SU-DHL-6 (cell line): ENCODE measurements around the gene DIP2C.

Experiments used
- H2AFZ ChIP-seq: fragments of 200-600 bp; sonication (generic); 2 replicates; pipeline ENCODE4 v1.6.1; 2014; ENCODE audit warnings: low read depth, mild to moderate bottlenecking, moderate library complexity, mixed read lengths, antibody characterized with exemption, low read length; ENCODE audit not compliant: severe bottlenecking
- H3F3A ChIP-seq: fragments of 200-600 bp; shearing (Covaris generic); 2 replicates; pipeline ENCODE4 v1.6.0; 2016; ENCODE audit warnings: antibody characterized with exemption, mild to moderate bottlenecking; ENCODE audit not compliant: insufficient read depth
- H3K27ac ChIP-seq: fragments of 200-600 bp; sonication (generic); 2 replicates; pipeline ENCODE4 v1.5.1; 2016; ENCODE audit warnings: low read depth, mild to moderate bottlenecking, low read length, moderate library complexity, mixed read lengths
- H3K27me3 ChIP-seq: fragments of 200-600 bp; sonication (generic), shearing (Covaris generic); 2 replicates; pipeline ENCODE4 v1.6.0; 2014; ENCODE audit warnings: mild to moderate bottlenecking, low read length
- H3K36me3 ChIP-seq: fragments of 200-600 bp; sonication (generic); 2 replicates; pipeline ENCODE4 v1.6.1; 2014; ENCODE audit warnings: mild to moderate bottlenecking, low read length, mixed read lengths
- H3K4me2 ChIP-seq: fragments of 300-600, 200-600 bp; shearing (Covaris generic), sonication (generic); 2 replicates; pipeline ENCODE4 v1.6.0; 2014; ENCODE audit warnings: low read length, low read depth, mild to moderate bottlenecking; ENCODE audit not compliant: poor library complexity, severe bottlenecking
- H3K4me3 ChIP-seq: fragments of 200-600 bp; sonication (generic); 2 replicates; pipeline ENCODE4 v1.5.1; 2014; ENCODE audit warnings: antibody characterized with exemption, low read length, mild to moderate bottlenecking, mixed read lengths; ENCODE audit not compliant: insufficient read depth, poor library complexity, severe bottlenecking
- H3K79me2 ChIP-seq: fragments of 200-600 bp; sonication (generic); 2 replicates; pipeline ENCODE4 v1.6.1; 2014; ENCODE audit warnings: mild to moderate bottlenecking, low read length, moderate library complexity; ENCODE audit not compliant: insufficient read depth
- H3K9ac ChIP-seq: fragments of 200-600 bp; sonication (generic); 2 replicates; pipeline ENCODE4 v1.7.0; 2014; ENCODE audit warnings: mild to moderate bottlenecking, low read length
- H3K9me2 ChIP-seq: fragments of 200-600 bp; sonication (generic); replicated peaks from 2 replicates; pipeline ENCODE4 v1.6.1; 2014; ENCODE audit warnings: low read length; ENCODE audit not compliant: insufficient read depth
- H3K9me3 ChIP-seq: fragments of 200-600 bp; sonication (generic); 2 replicates; pipeline ENCODE4 v1.6.1; 2014; ENCODE audit warnings: low read length, mixed read lengths; ENCODE audit not compliant: insufficient read depth
- H4K20me1 ChIP-seq: fragments of 200-600 bp; sonication (generic); 2 replicates; pipeline ENCODE4 v1.6.1; 2014; ENCODE audit warnings: low read depth, mild to moderate bottlenecking, antibody characterized with exemption, low read length, moderate library complexity, mixed read lengths
- EZH2phosphoT487 ChIP-seq: fragments of 200-600 bp; sonication (generic), shearing (Covaris generic); conservative IDR thresholded peaks from 2 replicates; pipeline ENCODE4 v1.6.1; 2018; ENCODE audit warnings: mild to moderate bottlenecking, antibody characterized with exemption, low read length, moderate library complexity, mixed read lengths
- TF ChIP-seq, protein P1 (sequence below): fragments of 200-600 bp; sonication (generic); IDR thresholded peaks from one replicate; pipeline ENCODE4 v1.5.1; 2017; ENCODE audit warnings: antibody characterized with exemption, mild to moderate bottlenecking, low read length, moderate library complexity; ENCODE audit not compliant: insufficient read depth, poor library complexity, severe bottlenecking

DIP2C gene

DNA sequence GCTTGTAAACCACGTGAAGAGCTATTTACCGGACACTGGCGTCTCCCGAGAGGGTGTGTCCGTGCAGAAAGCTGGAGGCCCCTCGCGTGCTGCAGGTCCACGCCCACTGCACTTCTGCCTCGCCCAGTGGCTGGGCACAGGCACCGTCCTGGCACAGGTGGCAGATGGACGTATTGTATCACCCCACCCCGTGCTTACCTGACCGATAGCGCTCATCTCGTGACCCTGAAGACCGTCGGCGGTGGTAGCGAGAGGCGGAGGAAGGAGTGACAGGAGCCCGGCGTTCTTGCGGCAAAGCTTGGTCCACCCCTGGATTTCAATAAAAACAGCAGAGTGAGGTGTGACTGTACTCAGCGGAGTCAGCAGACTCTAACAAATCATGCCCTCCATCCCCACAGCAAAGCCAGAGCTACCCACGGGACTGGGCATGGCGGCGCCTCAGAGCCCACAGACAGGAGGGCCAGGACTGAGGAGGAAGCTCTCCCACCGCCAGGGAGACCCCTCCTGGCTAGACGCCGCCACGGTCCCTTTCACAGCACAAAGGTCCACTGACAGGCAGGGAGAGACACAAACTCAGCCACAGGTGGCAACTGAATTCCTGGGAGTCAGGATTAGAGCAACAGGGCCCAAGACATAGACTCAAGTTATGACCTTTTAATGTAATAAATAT lies 217.1 kb downstream of the DIP2C start:
- no peaks in the 10 kb centered on the region for H3K79me2 ChIP-seq
- H3K9me2 ChIP-seq: no peaks in the 10 kb centered on the region
- H3K36me3 ChIP-seq: no peaks in the 10 kb centered on the region
- H3K9me3 ChIP-seq: no peaks in the 10 kb centered on the region
- H3K9ac ChIP-seq: no peak overlapping the region
- H3K27ac ChIP-seq: no peak overlapping the region
- H4K20me1 ChIP-seq: no peaks in the 10 kb centered on the region
- no peak overlapping the region for H3K4me2 ChIP-seq
- TF ChIP-seq EZH2phosphoT487: no peak
- TF ChIP-seq, protein P1, sequence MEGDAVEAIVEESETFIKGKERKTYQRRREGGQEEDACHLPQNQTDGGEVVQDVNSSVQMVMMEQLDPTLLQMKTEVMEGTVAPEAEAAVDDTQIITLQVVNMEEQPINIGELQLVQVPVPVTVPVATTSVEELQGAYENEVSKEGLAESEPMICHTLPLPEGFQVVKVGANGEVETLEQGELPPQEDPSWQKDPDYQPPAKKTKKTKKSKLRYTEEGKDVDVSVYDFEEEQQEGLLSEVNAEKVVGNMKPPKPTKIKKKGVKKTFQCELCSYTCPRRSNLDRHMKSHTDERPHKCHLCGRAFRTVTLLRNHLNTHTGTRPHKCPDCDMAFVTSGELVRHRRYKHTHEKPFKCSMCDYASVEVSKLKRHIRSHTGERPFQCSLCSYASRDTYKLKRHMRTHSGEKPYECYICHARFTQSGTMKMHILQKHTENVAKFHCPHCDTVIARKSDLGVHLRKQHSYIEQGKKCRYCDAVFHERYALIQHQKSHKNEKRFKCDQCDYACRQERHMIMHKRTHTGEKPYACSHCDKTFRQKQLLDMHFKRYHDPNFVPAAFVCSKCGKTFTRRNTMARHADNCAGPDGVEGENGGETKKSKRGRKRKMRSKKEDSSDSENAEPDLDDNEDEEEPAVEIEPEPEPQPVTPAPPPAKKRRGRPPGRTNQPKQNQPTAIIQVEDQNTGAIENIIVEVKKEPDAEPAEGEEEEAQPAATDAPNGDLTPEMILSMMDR: no peak
- H3F3A ChIP-seq: no peaks in the 10 kb centered on the region
- H3K4me3 ChIP-seq: no peak overlapping the region
- no peak overlapping the region for H2AFZ ChIP-seq
- H3K27me3 ChIP-seq: no peaks in the 10 kb centered on the region

DNA sequence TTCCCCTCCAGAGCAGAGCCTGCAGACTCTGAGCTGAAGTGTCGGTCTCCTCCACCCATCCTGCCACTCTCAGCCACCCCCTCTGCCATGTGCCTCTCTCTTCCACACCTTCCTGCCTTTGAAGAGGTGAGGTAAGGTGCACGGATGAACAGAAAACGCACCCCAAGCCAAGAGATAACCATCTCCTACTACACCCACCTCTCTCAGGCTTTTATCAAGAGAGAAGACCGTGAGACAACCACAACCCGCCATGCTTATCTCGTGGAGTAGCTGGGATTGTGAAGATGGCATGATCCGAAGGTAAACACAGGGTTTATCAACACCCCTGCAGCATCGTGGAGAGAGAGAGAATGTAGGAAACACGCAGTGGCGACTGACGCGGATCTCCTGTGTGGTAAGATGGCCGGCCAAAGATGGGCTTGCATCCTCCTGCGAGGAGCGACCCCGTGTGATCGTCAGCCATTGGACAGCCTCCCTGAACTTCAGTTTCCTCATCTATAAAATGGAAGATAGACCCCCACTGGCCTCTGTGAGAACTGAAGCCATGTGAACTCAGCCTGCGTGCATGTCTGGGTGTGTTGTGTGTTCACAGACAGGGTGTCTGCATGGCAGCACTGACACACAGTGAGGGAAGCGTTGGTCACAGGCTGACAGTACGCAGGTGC lies 219.0 kb downstream of the DIP2C start:
- no peak overlapping the region for H3K4me2 ChIP-seq
- H3K27me3 ChIP-seq: no peaks in the 10 kb centered on the region
- no peaks in the 10 kb centered on the region for H4K20me1 ChIP-seq
- no peak overlapping the region for H3K9ac ChIP-seq
- no peaks in the 10 kb centered on the region for H3K9me3 ChIP-seq
- H3K9me2 ChIP-seq: no peaks in the 10 kb centered on the region
- H3F3A ChIP-seq: no peaks in the 10 kb centered on the region
- H3K79me2 ChIP-seq: no peaks in the 10 kb centered on the region
- TF ChIP-seq, protein P1: no peak
- TF ChIP-seq EZH2phosphoT487: no peak
- H3K27ac ChIP-seq: no peak overlapping the region
- H2AFZ ChIP-seq: no peak overlapping the region
- no peaks in the 10 kb centered on the region for H3K36me3 ChIP-seq
- H3K4me3 ChIP-seq: no peak overlapping the region

DNA sequence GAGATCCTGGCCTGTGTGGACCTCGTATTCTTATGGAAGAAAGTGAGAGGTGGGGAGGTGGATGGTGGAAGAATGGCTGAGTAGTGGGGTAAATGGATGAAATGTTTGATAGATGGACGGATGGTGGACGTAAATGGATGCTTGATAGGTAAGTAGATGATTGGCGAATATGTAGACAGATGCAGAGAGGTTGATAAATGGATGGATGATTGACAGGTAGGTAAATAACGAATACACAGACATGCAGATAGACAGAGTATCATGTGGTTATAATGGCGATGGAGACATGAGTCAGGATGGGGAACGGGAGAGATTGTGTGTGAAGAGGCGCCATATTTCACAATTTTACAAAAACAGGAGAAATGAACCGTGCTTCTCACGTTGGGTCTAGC lies 219.5 kb downstream of the DIP2C start:
- H3K9ac ChIP-seq: no peak overlapping the region
- H3K27me3 ChIP-seq: no peaks in the 10 kb centered on the region
- no peaks in the 10 kb centered on the region for H3K36me3 ChIP-seq
- no peaks in the 10 kb centered on the region for H4K20me1 ChIP-seq
- no peak overlapping the region for H3K27ac ChIP-seq
- H3K9me3 ChIP-seq: no peaks in the 10 kb centered on the region
- no peak overlapping the region for H3K4me3 ChIP-seq
- H2AFZ ChIP-seq: no peak overlapping the region
- H3K79me2 ChIP-seq: no peaks in the 10 kb centered on the region
- no peaks in the 10 kb centered on the region for H3F3A ChIP-seq
- H3K4me2 ChIP-seq: no peak overlapping the region
- no peaks in the 10 kb centered on the region for H3K9me2 ChIP-seq
- no peak for TF ChIP-seq EZH2phosphoT487
- TF ChIP-seq, protein P1: no peak
